Calu3 (cell line): Measurements from ENCODE around the gene NFATC1. TPM values are rescaled to one million over a fixed set of nuclear protein-coding genes. Genes with fewer than 3 reads are reported as not detected.

Source experiments
- BruUV-seq: library from RNA; stranded (reverse); fragments of 400-500 nt; replicated peaks from 2 replicates; lab custom pipeline; 2021; lab: Mats Ljungman, UMichigan
- CTCF ChIA-PET: fragments of 300-600 bp; sonication (Branson Sonifier 250); formaldehyde crosslinking; loops from one replicate; lab custom pipeline; 2022; ENCODE audit warnings: antibody characterized with exemption; lab: Charles Lee
- DNase-seq: peaks from one replicate; pipeline ENCODE4 v3.0.0; 2022
- H3K27ac Mint-ChIP-seq: one replicate; pipeline ENCODE4 v1.8.0; 2022; ENCODE audit warnings: mixed read lengths; ENCODE audit not compliant: unreplicated experiment
- H3K27me3 Mint-ChIP-seq: one replicate; pipeline ENCODE4 v1.8.0; 2022; ENCODE audit warnings: mixed read lengths; ENCODE audit not compliant: unreplicated experiment
- H3K36me3 Mint-ChIP-seq: one replicate; pipeline ENCODE4 v1.8.0; 2022; ENCODE audit warnings: mild to moderate bottlenecking, moderate library complexity, mixed read lengths; ENCODE audit not compliant: insufficient read depth, unreplicated experiment
- H3K4me1 Mint-ChIP-seq: one replicate; pipeline ENCODE4 v1.8.0; 2022; ENCODE audit warnings: mild to moderate bottlenecking, low read depth, mixed read lengths; ENCODE audit not compliant: unreplicated experiment
- H3K4me3 Mint-ChIP-seq: one replicate; pipeline ENCODE4 v1.8.0; 2022; ENCODE audit warnings: mild to moderate bottlenecking, low read depth, moderate library complexity, mixed read lengths; ENCODE audit not compliant: unreplicated experiment
- H3K9me3 Mint-ChIP-seq: one replicate; pipeline ENCODE4 v1.8.0; 2022; ENCODE audit warnings: low read depth, mixed read lengths; ENCODE audit not compliant: unreplicated experiment
- intact Hi-C: fragments of 100-400 bp; cut with micrococcal nuclease; formaldehyde crosslinking; loops from one replicate; pipeline ENCODE4 v1.10.0; 2022; ENCODE audit not compliant: unreplicated experiment
- total RNA-seq: library from RNA; stranded (reverse); gene quantifications from 2 replicates; pipeline ENCODE4 v1.2.3, GENCODE V29; 2022
- TF ChIP-seq, protein P1 (sequence below): fragments of 200-600 bp; IDR thresholded peaks from one replicate; pipeline ENCODE4 v1.8.0; 2022; ENCODE audit warnings: antibody characterized with exemption; ENCODE audit not compliant: unreplicated experiment

NFATC1 gene
- total RNA-seq, 1 experiment from 2014 or later, result 5.9 TPM

DNA sequence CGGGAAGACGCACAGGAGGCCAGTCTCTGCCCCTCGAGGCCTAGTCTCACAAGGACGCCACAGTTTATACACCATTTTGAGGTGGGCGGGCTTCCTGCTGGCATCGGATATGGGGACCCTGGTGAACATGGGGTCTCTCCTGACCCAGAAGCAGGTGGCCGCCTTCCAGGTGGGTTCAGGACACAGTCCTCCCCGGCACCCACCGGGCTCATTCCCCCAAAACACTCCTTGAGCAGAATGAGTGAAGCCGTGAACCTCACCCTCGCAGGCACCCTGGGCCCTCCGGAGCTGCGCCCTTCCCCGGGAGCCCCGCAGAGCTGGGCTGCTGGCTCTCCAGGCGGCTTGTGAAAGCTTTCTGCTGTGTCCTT is 6.5 kb downstream of the NFATC1 start:
- no peak for DNase-seq
- BruUV-seq, result no TSS peak
- peaks cover 19% of the 10 kb centered on the region for H3K36me3 Mint-ChIP-seq
- H3K4me3 Mint-ChIP-seq, result no peak overlapping the region
- H3K27ac Mint-ChIP-seq, result no peak overlapping the region
- no peaks in the 10 kb centered on the region for H3K27me3 Mint-ChIP-seq
- no peaks in the 10 kb centered on the region for H3K9me3 Mint-ChIP-seq
- intact Hi-C loops, result no loop called here
- H3K4me1 Mint-ChIP-seq, result no peaks in the 10 kb centered on the region
- CTCF ChIA-PET, result no interaction called here
- TF ChIP-seq, protein P1, sequence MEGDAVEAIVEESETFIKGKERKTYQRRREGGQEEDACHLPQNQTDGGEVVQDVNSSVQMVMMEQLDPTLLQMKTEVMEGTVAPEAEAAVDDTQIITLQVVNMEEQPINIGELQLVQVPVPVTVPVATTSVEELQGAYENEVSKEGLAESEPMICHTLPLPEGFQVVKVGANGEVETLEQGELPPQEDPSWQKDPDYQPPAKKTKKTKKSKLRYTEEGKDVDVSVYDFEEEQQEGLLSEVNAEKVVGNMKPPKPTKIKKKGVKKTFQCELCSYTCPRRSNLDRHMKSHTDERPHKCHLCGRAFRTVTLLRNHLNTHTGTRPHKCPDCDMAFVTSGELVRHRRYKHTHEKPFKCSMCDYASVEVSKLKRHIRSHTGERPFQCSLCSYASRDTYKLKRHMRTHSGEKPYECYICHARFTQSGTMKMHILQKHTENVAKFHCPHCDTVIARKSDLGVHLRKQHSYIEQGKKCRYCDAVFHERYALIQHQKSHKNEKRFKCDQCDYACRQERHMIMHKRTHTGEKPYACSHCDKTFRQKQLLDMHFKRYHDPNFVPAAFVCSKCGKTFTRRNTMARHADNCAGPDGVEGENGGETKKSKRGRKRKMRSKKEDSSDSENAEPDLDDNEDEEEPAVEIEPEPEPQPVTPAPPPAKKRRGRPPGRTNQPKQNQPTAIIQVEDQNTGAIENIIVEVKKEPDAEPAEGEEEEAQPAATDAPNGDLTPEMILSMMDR, result no peak

- CTCF ChIA-PET, result no interaction called here
- TF ChIP-seq, protein P1, result no peak
- no TSS peak for BruUV-seq
- no peaks in the 10 kb centered on the region for H3K4me1 Mint-ChIP-seq
- no peak for DNase-seq
- no peak overlapping the region for H3K27ac Mint-ChIP-seq
- H3K9me3 Mint-ChIP-seq, result no peaks in the 10 kb centered on the region
- no peak overlapping the region for H3K4me3 Mint-ChIP-seq
- intact Hi-C loops, result loop anchor here (1.0 kb wide), 1 partner anchor 55 kb away; no protein-coding TSS in a partner anchor
- H3K27me3 Mint-ChIP-seq, result no peaks in the 10 kb centered on the region
- H3K36me3 Mint-ChIP-seq, result peaks cover 19% of the 10 kb centered on the region
These were observed 7.4 kb downstream of the NFATC1 start for GRCh38 chr18:79402977-79403722.

GRCh38 chr18:79403723-79404566 is 8.2 kb downstream of the NFATC1 start:
- no peak for DNase-seq
- H3K36me3 Mint-ChIP-seq, result peaks cover 19% of the 10 kb centered on the region
- H3K9me3 Mint-ChIP-seq, result no peaks in the 10 kb centered on the region
- intact Hi-C loops, result loop anchor here (1.0 kb wide), 1 partner anchor 54 kb away; no protein-coding TSS in a partner anchor
- no peak overlapping the region for H3K27ac Mint-ChIP-seq
- H3K4me3 Mint-ChIP-seq, result no peak overlapping the region
- TF ChIP-seq, protein P1, result no peak
- H3K27me3 Mint-ChIP-seq, result no peaks in the 10 kb centered on the region
- CTCF ChIA-PET, result no interaction called here
- H3K4me1 Mint-ChIP-seq, result no peaks in the 10 kb centered on the region
- BruUV-seq, result no TSS peak

DNA sequence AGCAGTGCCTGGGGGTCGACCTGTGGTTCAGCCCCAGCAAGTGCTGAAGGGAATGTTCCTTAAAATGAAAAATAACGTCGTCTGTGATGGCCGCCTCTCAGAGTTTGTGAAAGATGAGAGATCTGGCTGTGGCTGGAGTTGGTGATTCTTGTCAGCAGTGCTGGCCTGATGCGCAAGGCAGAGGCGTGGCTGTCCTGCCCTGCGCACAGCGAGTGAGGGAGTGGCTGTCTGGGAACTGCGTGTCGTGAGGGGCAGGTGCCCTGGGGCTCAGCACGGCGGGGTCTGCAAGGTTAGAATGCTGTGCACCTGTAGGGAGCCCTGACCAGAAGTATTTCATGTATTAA is 8.8 kb downstream of the NFATC1 start:
- Mint-ChIP-seq H3K27me3 (no peaks in the 10 kb centered on the region), H3K27ac (no peak overlapping the region), H3K9me3 (no peaks in the 10 kb centered on the region), H3K4me3 (no peak overlapping the region), H3K36me3 (peaks cover 19% of the 10 kb centered on the region), H3K4me1 (no peaks in the 10 kb centered on the region)
- no TSS peak for BruUV-seq
- intact Hi-C loops, result no loop called here
- CTCF ChIA-PET, result no interaction called here
- no peak for DNase-seq
- TF ChIP-seq, protein P1, result no peak
